Measurements from ENCODE around the gene RPS6KB1. TPM values are rescaled to one million over a fixed set of nuclear protein-coding genes. Genes with fewer than 3 reads are reported as not detected.
"Not testable (repeated sequence)": the region's sequence is repeated elsewhere in the genome, so short reads cannot be mapped to it uniquely, and the experiment has no call there.

RPS6KB1 gene
- total RNA-seq, 1 experiment from 2014 or later: 14.0 TPM

DNA sequence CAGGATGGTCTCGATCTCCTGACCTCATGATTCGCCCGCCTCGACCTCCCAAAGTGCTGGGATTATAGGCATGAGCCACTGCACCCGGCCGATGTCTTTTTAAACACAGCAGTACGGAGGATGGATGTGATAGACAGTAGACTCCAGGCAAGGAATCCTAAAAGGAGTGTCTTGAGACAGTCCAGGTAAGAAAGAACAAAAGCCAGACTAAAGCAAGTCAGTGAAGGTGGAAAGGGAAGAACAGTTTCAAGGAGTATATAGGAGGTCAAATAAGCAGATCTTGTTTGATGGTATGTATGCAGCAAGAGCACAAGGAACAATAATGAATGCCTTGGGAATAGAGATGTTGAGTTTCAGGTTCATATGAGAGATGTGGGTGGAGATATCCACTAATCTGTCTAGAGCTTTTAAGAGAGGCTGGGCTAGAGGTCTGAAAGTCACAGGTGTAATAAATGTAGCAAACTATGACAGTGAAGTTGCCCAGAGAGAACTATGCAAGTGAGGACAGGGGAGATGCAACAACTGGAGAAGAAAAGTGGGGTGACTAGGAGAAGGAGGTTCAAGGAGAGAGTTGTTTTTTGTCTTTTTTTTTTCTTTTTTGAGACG lies 4.7 kb upstream of the RPS6KB1 start:
- H3K36me3 ChIP-seq (replicated peaks; ENCODE audit: control insufficient read depth, insufficient read depth, low read length): peaks cover 6% of the 10 kb centered on the region
- no peak overlapping the region for H3K4me3 ChIP-seq (ENCODE audit: insufficient read depth, low read depth, low read length)
- no peak for DNase-seq
- no peaks in the 10 kb centered on the region for H3K27me3 ChIP-seq (ENCODE audit: control insufficient read depth, insufficient read depth, low read length)

DNA sequence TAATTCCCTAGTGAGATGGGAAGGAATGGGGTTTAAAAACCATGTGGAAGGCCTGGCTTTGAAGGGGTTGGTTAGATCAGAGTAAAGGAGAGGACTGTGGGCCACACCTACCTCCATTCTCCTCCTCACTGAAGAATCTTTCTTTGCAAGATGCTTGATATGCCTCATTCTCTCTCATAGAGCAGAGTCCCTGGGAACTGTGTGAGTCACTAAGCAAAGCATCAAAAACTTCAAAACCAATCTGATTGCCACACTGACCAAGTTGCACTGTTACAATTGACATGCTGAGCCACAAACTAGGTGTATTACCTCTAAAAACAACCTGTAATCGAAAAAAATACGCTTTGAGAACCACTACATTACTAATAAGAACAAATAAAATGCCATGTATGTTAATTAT lies 2.2 kb upstream of the RPS6KB1 start:
- peaks cover 2% of the 10 kb centered on the region for H3K36me3 ChIP-seq (replicated peaks; ENCODE audit: control insufficient read depth, insufficient read depth, low read length)
- H3K27me3 ChIP-seq (ENCODE audit: control insufficient read depth, insufficient read depth, low read length): no peaks in the 10 kb centered on the region
- no peak overlapping the region for H3K4me3 ChIP-seq (ENCODE audit: insufficient read depth, low read depth, low read length)
- DNase-seq: no peak

DNA sequence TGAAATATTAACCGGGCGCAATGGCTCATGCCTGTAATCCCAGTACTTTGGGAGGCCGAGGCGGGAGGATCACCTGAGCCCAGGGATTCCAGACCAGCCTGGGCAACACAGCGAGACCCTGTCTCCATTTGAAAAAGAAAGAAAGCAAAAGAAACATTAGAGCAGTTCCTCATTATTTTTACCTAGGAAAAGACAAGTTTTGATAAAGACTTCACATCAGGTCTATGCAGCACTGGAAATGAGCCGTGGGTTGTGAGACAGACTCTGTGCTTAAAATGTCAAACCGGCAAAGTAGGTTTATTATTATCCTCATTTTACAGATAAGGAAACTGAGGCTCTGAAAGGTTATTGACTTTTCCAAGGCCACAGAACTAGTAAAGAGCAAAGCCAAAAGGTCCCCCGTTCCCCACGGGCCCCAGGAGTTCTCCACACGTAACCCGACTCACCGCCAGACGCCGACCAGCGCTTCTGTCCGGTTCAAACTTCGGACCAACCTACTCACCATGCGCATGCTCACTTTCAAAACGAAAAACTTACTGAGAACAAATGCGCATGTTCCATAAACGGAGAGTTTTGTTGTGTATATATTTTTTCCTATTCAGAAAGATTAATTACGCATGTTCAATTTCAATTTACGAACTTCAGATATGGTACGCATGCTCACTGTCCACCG lies 534 bp upstream of the RPS6KB1 start:
- H3K27me3 ChIP-seq (ENCODE audit: control insufficient read depth, insufficient read depth, low read length): no peaks in the 10 kb centered on the region
- DNase-seq: peak; percentile 74
- H3K36me3 ChIP-seq (replicated peaks; ENCODE audit: control insufficient read depth, insufficient read depth, low read length): peaks cover 2% of the 10 kb centered on the region; the same call in 1 of the 2 replicates
- peak overlapping the region; percentile 84 for H3K4me3 ChIP-seq (ENCODE audit: insufficient read depth, low read depth, low read length)

GRCh38 chr17:59893676-59894100 lies 767 bp downstream of the RPS6KB1 start:
- DNase-seq: peak; percentile 62
- Histone ChIP-seq H3K4me3 (ENCODE audit: insufficient read depth, low read depth, low read length) (peak overlapping the region; percentile 84), H3K36me3 (replicated peaks; ENCODE audit: control insufficient read depth, insufficient read depth, low read length) (peaks cover 2% of the 10 kb centered on the region; the same call in 1 of the 2 replicates), H3K27me3 (ENCODE audit: control insufficient read depth, insufficient read depth, low read length) (no peaks in the 10 kb centered on the region)

DNA sequence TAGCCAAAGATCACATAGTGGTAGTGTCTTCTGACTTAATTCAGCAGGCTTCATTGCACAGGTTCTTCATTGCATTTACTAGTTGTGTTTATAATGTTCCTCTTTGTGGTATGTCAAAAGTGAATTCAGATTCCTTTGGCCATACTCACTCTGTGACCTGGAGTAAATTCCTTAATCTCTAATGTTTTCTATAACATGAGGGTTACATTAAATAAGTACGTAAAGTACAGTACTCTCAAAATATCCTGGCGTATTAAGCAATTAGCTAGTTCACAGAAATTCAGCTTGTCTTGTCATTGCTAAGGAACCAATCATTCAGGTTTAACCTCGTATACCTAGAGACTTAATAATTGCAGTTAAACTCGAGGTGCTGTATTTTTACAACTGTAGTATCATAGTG lies 4.2 kb downstream of the RPS6KB1 start:
- DNase-seq: no peak
- no peak overlapping the region for H3K4me3 ChIP-seq (ENCODE audit: insufficient read depth, low read depth, low read length)
- no peaks in the 10 kb centered on the region for H3K27me3 ChIP-seq (ENCODE audit: control insufficient read depth, insufficient read depth, low read length)
- no peaks in the 10 kb centered on the region for H3K36me3 ChIP-seq (replicated peaks; ENCODE audit: control insufficient read depth, insufficient read depth, low read length)

GRCh38 chr17:59899099-59899498 lies 6.2 kb downstream of the RPS6KB1 start:
- DNase-seq: no peak
- no peak overlapping the region for H3K4me3 ChIP-seq (ENCODE audit: insufficient read depth, low read depth, low read length)
- H3K27me3 ChIP-seq (ENCODE audit: control insufficient read depth, insufficient read depth, low read length): no peaks in the 10 kb centered on the region

DNA sequence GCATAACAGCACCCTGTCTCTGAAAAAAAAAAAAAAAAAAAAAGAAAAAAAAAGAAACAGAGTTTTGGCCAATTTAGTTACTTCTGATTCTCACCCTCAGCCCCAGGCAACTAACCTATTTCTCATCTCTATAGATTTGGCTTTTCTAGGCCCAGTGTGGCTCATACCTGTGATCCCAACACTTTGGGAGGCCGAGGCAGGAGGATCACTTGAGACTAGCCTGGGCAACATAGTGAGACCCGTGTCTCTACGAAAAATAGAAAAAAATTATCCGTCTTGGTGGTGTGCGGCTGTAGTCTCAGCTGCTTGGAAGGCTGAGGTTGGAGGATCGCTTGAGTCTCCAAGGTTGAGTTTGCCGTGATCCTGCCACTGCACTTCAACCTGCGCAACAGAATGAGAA lies 8.7 kb downstream of the RPS6KB1 start:
- H3K27me3 ChIP-seq (ENCODE audit: control insufficient read depth, insufficient read depth, low read length): no peaks in the 10 kb centered on the region
- DNase-seq: no peak
- H3K4me3 ChIP-seq (ENCODE audit: insufficient read depth, low read depth, low read length): no peak overlapping the region
- no peaks in the 10 kb centered on the region for H3K36me3 ChIP-seq (replicated peaks; ENCODE audit: control insufficient read depth, insufficient read depth, low read length)

More at GRCh38 chr17:59899099-59899498, 6.2 kb downstream of the RPS6KB1 start:
- no peaks in the 10 kb centered on the region for H3K36me3 ChIP-seq (replicated peaks; ENCODE audit: control insufficient read depth, insufficient read depth, low read length)

DNA sequence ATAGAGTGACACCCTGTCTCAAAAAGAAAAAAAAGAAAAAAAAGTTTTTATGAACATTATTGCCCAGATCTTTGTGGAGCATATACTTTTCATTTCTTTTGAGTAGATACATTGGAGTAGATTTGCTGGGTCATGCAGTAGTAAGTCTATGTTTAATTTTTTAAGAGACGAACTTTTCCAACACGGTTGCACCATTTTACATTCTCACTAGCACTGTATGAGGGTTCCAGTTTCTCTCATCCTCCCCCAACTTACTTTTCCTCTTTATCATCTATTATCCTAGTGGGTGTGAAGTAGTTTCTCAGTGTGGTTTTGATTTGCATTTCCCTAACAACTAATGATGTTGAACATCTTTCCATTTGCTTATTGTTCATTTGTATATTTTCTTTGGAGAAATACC lies 10.5 kb downstream of the RPS6KB1 start:
- Histone ChIP-seq H3K4me3 (ENCODE audit: insufficient read depth, low read depth, low read length) (no peak overlapping the region), H3K27me3 (ENCODE audit: control insufficient read depth, insufficient read depth, low read length) (no peaks in the 10 kb centered on the region), H3K36me3 (replicated peaks; ENCODE audit: control insufficient read depth, insufficient read depth, low read length) (no peaks in the 10 kb centered on the region)
- DNase-seq: no peak

- DNase-seq: no peak
- H3K4me3 ChIP-seq (ENCODE audit: insufficient read depth, low read depth, low read length): no peak overlapping the region
- no peaks in the 10 kb centered on the region for H3K27me3 ChIP-seq (ENCODE audit: control insufficient read depth, insufficient read depth, low read length)
- H3K36me3 ChIP-seq (replicated peaks; ENCODE audit: control insufficient read depth, insufficient read depth, low read length): no peaks in the 10 kb centered on the region; the same call in 1 of the 2 replicates
These were observed 14.5 kb downstream of the RPS6KB1 start for GRCh38 chr17:59907467-59907866.

GRCh38 chr17:59914274-59914854 lies 21.4 kb downstream of the RPS6KB1 start:
- Histone ChIP-seq H3K4me3 (ENCODE audit: insufficient read depth, low read depth, low read length) (no peak overlapping the region), H3K36me3 (replicated peaks; ENCODE audit: control insufficient read depth, insufficient read depth, low read length) (peaks cover 3% of the 10 kb centered on the region), H3K27me3 (ENCODE audit: control insufficient read depth, insufficient read depth, low read length) (no peaks in the 10 kb centered on the region)
- peak; percentile 64 for DNase-seq

DNA sequence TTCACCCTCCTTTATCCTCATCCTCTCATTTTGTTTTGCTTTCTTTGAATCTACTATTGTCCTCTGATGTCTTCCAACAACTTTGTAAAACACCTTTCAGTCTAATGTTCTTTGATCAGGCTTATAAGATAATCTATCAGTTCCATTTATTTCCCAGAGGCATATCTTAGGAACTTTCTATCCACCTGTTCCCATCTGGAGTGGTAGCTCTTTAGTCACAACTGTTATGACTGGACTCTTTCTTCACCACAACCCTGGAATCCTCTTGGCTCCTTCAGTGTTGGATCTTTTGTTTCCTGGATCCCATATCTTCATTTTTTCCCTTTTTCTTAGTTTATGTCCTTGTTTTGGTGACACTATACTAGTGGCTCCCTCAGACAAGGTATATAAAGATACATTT lies 23.5 kb downstream of the RPS6KB1 start:
- H3K36me3 ChIP-seq (replicated peaks; ENCODE audit: control insufficient read depth, insufficient read depth, low read length): peaks cover 3% of the 10 kb centered on the region
- H3K27me3 ChIP-seq (ENCODE audit: control insufficient read depth, insufficient read depth, low read length): no peaks in the 10 kb centered on the region
- no peak for DNase-seq
- no peak overlapping the region for H3K4me3 ChIP-seq (ENCODE audit: insufficient read depth, low read depth, low read length)

DNA sequence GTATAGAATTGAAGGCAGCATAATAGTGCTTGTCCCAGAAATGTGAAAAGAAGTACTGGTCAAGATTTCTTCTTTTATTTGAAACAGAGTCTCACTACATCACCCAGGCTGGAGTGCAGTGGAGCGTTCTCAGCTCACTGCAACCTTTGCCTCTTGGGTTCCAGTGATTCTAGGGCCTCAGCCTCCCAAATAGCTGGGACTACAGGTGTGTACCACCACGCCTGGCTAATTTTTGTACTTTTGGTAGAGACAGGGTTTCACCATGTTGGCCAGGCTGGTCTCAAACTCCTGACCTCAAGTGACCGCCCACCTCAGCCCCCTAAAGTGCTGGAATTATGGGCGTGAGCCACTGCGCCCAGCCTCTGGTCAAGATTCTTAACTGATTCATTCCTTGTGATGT lies 27.7 kb downstream of the RPS6KB1 start:
- not testable (repeated sequence) for H3K36me3 ChIP-seq (replicated peaks; ENCODE audit: control insufficient read depth, insufficient read depth, low read length); DNase-seq; H3K27me3 ChIP-seq (ENCODE audit: control insufficient read depth, insufficient read depth, low read length); H3K4me3 ChIP-seq (ENCODE audit: insufficient read depth, low read depth, low read length)

DNA sequence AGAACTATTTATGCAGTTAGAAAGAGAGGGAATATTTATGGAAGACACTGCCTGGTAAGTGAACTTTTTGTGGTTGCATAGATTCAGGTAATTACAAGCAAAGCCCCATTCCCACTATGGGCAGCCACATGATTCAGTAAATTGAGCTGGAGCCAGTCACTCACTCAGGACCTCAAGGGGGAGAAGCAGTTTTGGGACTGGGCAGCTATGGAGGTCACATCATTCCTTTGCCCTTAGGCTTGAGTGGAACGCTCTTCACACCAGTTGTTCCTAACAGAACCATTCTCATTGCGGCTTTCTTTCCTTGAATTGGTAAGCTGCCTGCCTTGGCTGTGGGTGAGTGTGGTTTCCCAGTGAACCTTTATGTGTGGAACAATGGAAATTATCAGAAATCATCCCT lies 37.2 kb downstream of the RPS6KB1 start:
- H3K36me3 ChIP-seq (replicated peaks; ENCODE audit: control insufficient read depth, insufficient read depth, low read length); H3K27me3 ChIP-seq (ENCODE audit: control insufficient read depth, insufficient read depth, low read length); DNase-seq; H3K4me3 ChIP-seq (ENCODE audit: insufficient read depth, low read depth, low read length): not testable (repeated sequence)

DNA sequence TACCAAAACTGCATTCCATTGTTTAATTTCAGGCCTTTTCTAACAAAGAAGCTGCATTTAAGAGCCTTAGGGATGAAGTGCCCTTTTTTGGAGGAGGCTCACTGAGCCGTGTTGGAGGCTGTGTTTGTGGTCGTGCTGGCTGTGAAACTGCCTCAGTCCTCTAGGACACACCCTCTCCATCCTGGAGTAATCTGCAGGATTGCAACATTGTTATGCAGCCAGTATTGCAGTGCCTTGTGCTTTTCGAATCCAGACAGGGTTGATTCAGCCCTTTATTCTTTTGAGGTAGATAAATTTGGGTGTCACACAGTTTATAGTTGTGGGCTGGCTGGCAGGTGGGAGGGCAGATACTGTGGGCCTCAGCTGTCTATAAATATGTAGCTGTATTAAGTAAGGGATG lies 37.8 kb downstream of the RPS6KB1 start:
- not testable (repeated sequence) for H3K27me3 ChIP-seq (ENCODE audit: control insufficient read depth, insufficient read depth, low read length); DNase-seq; H3K4me3 ChIP-seq (ENCODE audit: insufficient read depth, low read depth, low read length); H3K36me3 ChIP-seq (replicated peaks; ENCODE audit: control insufficient read depth, insufficient read depth, low read length)

- not testable (repeated sequence) for DNase-seq; H3K36me3 ChIP-seq (replicated peaks; ENCODE audit: control insufficient read depth, insufficient read depth, low read length)
These were observed 40.4 kb downstream of the RPS6KB1 start for GRCh38 chr17:59933317-59933716.

More at GRCh38 chr17:59933317-59933716, 40.4 kb downstream of the RPS6KB1 start:
- H3K4me3 ChIP-seq (ENCODE audit: insufficient read depth, low read depth, low read length); H3K27me3 ChIP-seq (ENCODE audit: control insufficient read depth, insufficient read depth, low read length): not testable (repeated sequence)
